HG03064 (cell line): ENCODE results near the gene SMIM23.
"Not testable (repeated sequence)": the region's sequence is repeated elsewhere in the genome, so short reads cannot be mapped to it uniquely, and the experiment has no call there.

Experiments used
- ATAC-seq: cut with Tn5 transposase; IDR thresholded peaks from one replicate; pipeline ENCODE4 v1.9.1; 2021; ENCODE audit warnings: low read depth; ENCODE audit not compliant: unreplicated experiment

The SMIM23 gene

DNA sequence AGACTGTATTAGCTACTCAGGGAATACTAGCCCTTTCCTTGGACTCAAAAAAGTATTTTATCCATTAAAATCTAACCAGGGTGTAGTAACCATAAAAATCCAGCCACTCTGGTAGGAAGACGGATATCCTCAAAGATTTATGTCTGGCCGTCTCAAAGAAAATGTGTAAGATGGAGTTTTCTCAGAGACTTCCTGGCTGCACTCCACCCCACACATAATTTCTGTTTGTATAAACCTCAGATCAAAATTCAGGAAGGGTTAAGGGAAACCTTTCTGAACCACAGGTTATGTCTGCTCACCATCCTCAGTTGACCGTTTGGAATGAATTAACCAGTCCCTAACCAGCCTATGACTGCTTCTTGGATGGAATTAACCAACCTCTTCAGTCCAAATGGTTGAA lies 13.8 kb upstream of the SMIM23 start:
- ATAC-seq: no peak

DNA sequence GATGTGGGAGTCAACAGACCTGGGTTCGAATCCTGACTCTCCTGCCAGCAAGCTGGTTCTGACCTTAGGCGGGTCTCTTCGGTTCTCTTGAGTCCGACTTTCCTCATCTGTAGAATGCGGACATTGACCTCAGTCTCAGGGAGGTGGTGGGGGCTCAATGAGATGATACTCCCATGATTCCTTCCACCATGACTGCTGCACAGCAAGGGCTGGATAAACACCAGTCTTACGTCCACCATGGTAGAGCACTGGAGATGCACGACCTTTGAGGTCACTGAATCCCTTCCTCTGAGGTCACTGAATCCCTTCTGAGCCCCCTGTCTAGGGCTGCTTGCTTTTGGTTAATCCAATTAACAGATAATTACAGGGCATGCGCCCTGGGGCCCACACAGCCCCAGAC lies 12.5 kb upstream of the SMIM23 start:
- no peak for ATAC-seq

DNA sequence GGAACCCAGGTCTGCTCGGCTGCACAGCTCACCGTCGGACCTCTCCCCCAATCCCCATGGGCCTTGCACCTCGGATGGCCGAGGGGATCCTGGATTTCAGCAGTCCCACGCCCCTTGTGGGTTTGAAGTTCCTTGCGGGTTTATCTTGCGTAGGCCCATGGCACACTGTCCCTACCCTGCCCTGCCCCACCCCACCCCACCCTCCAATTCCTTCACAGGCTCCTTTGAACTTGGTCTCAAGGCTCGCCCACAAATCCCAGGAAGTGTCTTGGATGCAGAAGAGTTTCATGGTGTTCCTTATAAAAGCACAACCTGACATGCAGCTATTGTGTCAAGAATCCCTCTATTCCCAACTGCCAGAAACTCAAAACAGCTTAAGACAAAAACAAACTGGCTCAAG lies 11.2 kb upstream of the SMIM23 start:
- no peak for ATAC-seq

DNA sequence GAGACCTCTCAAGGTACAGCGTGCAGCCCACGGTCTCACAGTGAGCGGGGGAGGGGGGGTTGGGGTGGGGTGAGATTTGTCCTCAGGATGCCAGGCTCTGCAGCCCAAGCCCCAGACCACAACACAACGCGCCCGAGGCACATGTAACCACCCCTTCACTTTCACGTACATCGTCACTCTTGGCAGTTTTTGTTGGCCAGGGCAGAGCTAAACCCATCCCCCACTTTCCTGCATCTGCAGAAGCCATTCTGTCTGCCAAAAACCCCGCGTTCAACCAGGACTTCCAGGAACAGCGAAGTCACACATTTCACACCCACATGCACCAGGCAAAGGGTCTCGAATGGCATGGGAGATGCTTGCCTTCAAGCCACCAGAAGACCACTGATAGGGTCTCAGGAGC lies 9.4 kb upstream of the SMIM23 start:
- no peak for ATAC-seq

DNA sequence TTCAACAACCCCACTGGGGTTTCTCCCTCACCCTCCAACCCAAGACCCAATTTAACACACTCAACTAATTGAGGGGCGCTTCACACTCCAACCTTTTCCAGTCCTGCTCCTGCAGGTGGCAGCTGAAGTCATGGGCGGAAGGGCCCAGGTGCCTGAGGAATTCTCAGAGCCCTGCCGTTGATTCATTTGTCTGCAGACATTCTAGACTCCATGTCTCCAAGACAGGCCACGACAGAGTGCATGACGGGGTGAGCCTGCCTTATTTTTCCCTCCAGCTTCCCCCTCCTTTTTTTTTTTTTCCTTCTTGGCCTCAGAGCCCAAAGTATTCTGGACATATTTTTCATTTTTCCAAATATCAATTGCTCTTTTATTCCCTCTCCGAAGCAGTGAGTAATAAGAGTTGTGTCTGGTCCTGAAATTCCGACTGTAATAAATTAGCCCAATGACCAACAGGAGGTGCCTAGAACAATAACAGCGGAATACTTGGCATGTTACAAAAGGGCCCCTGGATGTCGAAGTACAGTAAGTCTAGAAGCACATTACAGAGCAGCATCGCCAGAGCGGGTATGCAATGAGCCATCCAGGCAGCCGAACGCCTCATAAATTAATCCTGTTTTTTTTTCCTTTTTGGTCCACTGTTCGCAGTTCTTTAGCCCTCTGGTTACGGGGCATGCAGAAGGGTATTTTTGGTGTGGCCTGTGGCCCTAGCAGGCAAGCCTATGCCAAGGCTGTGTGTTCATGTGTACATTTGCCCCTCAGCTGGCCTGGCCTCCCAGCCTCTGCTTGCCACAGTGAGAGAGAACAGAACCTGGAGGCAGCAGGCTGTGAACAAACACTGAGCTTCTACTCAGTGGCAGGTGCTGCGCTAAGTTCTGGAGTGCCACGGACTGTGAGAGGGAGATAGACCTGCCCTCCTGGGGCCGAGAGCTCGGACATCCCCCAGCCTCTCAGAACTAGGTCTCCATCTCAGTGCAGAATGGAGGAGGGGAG lies 8.6 kb upstream of the SMIM23 start:
- no peak for ATAC-seq

DNA sequence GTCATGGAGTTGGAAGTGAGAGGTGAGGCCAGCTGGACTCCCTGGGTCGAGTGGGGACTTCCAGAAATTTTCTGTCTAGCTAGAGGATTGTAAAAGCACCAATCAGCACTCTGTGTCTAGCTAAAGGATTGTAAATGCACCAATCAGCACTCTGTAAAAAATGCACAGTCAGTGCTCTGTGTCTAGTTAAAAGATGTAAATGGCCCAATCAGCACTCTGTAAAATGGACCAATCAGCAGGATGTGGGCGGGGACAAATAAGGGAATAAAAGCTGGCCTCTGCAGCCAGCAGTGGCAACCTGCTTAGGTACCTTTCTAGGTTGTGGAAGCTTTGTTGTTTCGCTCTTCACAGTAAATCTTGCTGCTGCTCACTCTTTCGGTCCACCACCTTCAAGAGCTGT lies 3.9 kb upstream of the SMIM23 start:
- not testable (repeated sequence) for ATAC-seq

DNA sequence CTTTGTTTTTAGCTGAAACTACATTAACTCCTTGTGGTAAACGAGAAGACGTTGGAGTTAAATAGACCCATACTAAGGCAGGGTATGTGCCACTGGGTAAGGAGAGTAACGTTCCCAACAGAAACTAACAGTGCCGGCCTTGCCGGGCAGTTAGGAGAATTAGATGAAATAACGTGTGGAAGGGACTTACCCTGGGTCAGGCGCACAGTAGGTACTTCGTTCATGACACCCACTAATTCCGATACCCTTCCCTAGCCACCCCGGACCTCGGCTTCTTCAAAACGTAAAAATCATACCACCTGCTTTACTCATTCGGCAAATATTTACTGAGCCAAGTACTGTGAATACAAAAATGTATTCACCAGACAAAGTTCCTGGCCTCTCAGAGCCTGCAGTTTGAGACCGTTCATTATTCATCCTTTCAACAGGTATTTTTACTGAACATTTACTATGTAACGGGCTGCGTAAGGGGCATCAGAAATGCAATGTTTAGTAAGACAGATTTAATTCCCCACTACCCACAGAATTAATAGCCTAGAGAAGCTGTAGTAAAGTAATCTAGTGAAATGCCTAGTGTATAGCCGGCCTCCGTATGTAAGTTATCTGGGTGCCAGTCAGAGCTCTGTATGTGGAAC lies 3.2 kb upstream of the SMIM23 start:
- no peak for ATAC-seq

DNA sequence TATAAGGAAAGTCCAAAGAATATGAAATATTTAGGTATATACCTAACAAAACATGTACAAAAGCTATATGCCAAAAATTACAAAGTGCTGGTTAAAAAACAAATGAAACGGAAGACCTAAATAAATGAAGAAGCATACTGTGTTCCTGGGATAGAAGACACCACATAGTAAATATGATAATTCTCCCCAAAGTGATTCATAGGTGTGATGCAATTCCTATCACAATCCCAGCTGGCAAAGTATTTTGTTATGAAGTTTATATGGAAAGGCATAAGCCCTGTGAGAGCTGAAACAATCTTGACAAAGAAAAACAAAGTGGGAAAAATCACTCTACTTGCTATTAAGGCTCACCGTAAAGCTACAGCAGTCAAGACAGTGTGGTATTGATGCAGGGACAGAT lies 2.6 kb upstream of the SMIM23 start:
- no peak for ATAC-seq

DNA sequence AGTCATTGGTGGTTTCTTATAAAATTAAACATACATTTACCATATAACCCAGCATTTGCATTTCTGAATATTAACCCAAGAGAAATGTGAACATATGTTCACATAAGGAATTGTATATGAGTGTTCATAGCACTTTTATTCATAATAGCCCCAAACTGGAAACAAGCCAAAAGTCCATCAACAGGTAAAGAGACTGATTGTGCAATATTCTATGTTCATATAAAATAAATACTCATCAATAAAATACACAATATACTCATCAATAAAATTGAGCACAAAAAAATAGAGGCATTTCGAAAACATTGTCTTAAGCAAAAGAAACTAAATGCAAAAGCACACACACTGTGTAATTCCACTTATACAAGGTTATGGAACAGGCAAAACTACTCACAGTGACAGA lies 3.7 kb downstream of the SMIM23 start:
- ATAC-seq: no peak

DNA sequence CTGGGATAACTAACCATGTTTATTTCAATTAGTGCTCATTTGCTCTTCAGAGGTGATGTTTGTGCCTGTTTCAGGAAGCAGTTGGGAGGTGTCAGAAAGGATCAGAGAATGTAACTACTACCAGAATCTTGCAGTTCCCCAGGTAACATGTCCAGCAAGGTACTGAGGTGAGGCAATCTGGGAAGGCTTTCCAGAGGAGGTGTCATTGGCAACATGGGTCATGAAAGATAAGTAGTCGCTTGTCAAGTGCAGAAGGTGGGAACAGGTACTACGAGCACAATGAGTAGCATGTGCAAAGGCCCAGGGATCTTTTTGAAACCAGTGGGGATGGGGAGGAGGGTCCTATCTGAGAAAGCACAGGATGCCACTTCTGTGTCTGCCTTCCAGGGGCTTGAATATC lies 4.8 kb downstream of the SMIM23 start:
- ATAC-seq: no peak

DNA sequence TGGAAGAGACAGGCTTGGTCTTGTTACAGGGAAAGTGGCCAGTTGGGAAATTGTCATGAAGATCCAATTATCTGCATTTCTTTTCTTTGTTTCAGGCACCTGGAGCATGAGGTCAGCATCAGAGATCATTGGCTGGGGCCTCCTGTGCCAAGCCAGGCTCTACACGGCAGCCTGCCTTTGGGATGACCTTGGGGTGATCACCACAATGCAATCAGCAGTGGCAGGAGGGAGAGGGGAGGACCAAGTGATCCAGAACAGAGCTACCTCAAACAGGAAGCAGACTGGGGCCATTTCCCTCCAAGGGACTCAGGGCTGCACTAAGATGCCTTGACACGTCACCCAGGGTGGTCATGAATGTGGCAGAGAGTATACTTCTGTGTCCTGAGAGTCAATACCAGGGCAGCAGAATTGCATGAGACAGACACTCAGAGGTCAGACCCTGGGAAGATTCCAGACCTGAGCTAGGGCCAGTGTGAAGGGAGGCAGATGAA lies 8.9 kb downstream of the SMIM23 start:
- ATAC-seq: no peak

DNA sequence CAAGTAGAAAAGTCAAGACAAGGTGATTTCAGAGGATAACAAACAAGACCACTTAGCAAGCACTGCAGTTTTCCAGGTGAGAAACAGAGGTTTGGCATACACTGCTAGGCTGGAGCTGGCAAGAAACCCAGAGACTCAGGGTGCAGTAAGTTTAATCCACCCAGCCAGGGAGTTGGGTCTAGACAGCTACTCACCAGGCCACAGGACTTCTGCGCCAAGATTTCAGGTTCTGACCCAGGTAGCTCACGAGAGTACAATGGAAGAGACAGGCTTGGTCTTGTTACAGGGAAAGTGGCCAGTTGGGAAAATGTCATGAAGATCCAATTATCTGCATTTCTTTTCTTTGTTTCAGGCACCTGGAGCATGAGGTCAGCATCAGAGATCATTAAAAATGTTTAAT lies 9.8 kb downstream of the SMIM23 start:
- no peak for ATAC-seq

DNA sequence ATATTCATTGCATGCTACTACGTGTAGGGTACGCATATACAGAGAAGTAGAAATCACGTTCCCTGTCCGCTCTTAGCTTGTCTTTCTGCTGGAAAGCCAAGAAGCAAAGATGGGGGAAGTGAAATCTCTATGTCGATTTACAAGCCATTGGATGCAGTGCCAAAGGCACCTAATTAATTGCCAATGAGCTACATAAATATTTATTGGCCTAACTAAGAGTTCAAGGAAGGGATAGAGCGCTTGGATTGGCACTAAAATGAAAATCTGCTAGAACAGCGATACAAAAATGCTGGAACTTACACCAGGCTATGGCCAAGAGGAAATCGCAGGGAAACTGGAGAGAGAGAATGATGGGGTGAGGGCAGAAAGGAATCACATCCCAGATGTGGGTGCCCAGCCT lies 10.8 kb downstream of the SMIM23 start:
- no peak for ATAC-seq

DNA sequence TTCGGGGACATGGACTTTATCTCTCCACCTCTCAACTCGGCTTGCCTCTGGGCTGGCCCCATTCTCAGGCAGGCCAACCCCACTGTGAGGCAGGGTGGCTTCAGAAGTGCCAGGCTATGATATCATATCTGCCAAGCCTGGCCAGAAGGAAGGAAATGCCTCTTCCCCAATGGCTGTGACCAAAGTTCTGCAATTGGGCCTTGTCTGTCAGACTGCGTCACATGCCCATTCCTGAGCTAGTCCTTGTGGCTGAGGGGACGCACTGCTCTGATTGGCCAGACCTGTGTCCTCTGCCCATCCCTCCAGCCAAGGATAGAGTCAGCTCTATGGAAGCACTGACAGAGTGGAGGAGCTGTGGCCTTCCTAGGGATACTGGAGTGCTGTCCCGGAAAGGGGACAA lies 11.9 kb downstream of the SMIM23 start:
- ATAC-seq: no peak

DNA sequence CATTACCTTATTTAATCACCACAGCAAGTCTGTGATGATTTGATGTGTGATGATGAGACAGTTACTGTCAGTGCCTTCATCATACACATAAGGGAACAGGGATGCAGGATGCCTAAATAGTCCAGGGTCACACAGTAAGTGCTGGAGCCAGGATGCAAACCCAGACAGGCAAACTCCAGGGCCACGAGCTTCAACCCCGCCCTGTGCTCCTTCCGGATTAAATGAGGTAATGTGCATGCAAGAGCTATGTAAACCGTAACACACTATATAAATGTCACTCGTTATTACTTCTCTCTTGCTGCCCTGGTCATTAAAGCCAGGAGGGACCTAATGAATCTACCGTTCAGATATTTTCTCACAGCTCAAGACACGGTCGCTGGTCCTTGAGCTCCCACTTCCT lies 12.8 kb downstream of the SMIM23 start:
- ATAC-seq: no peak

DNA sequence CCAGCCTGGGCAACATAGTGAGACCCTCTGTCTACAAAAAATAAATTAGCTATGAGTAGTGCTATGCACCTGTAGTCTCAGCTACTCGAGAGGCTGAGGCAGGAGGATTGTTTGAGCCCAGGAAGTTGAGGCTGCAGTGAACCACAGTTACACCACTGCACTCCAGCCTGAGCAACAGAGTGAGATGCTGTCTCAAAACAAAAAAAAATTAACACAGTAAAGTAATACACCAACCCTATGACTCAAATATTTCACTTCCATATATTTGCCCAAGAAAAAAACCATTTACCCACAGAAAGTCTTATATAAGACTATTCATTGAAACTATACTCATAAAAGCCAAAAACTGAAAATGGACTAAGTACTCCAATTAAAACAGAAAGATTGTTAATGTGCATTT lies 16.2 kb downstream of the SMIM23 start:
- no peak for ATAC-seq

DNA sequence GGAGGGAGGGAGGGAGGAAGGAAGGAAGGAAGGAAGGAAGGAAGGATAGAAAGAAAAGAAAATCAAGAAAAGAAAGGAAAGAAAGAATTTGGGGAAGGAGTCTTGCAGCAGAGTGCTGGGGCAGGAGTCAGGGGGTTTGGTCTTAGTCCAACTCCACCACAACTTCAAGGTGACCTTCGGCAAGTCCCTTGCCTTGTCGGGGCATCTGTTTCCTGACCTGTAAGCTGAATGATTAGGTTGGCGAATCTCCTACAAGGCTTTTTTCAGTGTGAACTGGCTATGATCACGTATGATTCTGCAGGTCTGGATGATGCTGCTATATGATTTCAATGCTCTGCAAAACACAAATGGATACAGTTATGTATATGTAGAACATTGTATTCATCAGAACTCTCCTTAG lies 20.1 kb downstream of the SMIM23 start:
- ATAC-seq: no peak

DNA sequence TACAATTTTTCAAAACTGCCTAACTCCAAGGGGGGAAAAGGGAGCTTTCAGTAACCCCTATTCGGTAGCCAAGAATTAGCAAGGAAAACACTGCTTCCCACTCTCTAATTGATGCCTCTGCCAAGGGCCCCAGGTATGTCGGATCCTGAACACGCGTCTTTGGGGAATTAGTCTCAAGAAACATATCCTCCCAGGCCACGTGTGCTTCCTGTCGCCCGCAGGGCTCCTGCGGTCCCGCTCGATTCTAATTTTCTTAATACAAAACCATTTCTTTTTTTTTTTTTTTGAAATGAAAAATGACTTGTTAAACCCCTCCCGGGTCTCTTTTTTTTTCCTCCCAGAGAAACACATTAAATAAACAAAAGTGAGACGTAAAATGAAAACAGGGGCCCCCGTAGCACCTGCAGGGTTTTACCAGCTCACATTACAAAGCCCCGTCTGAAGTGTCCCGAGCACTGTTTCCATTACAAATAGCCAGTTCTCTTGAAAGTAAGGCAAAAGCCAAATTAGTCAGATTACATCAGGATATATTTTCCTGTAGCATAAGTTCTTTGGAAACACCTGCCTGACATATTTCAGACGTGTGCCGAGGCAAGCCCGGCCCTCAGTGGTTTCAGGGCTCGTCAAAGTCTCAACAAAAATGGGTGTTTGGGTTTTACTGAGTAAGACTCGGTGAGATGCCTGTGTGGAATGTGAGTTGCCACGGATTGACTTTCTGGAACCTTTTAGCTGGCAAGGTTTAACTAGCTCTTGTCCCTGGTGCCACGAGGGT lies 21.5 kb downstream of the SMIM23 start:
- no peak for ATAC-seq

DNA sequence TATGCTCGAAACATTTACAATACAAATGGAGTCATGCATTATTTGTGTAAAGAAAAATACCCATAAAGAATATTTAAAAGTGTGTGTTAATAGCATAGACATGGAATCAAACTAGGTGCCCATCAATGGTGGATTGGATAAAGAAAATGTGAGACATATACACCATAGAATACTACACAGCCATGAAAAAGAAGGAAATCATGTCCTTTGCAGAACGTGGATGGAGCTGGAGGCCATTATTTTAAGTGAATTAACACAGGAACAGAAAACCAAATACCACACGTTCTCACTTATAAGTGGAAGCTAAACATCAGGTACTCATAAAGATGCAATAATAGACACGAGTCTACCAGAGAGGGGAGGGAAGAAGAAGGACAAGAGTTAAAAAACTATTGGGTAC lies 22.8 kb downstream of the SMIM23 start:
- ATAC-seq: no peak

DNA sequence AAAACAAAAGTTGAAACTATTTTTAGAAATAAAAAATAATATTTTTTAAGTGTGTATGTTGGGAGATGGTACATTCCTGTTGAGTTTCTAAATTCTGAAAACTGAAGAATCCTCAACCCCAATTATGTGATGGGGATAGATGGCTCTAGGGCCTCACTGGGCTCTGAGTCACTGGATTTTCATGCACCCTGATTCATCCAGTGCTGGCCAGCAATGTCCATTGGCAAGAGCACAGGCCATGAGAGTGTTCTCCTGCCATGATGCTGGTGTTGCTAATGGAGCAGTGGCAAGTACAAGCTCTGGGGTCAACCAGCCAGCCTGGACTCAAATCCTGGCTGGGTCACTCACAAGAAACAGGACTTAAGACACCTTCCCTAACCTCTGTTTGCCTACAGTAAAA lies 23.3 kb downstream of the SMIM23 start:
- no peak for ATAC-seq

DNA sequence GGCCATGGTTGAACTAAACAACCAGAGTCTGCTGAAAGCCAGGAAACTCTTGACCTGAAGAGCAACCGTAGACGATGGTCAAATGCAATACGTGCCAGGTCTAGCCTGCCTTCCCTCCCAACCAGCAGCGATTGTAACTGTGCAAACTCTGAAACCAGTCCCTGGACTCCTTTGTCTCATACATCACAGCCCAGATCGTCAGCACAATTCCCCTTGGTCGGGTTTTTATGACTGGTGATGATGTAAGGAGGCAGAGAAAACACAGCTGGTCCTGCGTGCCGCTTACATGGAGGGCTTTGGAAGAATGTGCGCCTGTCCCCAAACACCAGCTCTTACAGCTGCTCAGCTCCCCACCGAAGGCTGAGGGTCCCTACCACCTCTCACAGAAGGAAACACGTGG lies 24.6 kb downstream of the SMIM23 start:
- no peak for ATAC-seq
